GM11168 (cell line): Measurements from ENCODE around the gene ARHGEF10L.

Experiments
- in situ Hi-C: fragments of 300-500 bp; cut with MboI; formaldehyde crosslinking; loops from one replicate; pipeline ENCODE4 v1.12.0; 2022; ENCODE audit warnings: low sequenced_read_pairs; ENCODE audit not compliant: unreplicated experiment

ARHGEF10L gene

DNA sequence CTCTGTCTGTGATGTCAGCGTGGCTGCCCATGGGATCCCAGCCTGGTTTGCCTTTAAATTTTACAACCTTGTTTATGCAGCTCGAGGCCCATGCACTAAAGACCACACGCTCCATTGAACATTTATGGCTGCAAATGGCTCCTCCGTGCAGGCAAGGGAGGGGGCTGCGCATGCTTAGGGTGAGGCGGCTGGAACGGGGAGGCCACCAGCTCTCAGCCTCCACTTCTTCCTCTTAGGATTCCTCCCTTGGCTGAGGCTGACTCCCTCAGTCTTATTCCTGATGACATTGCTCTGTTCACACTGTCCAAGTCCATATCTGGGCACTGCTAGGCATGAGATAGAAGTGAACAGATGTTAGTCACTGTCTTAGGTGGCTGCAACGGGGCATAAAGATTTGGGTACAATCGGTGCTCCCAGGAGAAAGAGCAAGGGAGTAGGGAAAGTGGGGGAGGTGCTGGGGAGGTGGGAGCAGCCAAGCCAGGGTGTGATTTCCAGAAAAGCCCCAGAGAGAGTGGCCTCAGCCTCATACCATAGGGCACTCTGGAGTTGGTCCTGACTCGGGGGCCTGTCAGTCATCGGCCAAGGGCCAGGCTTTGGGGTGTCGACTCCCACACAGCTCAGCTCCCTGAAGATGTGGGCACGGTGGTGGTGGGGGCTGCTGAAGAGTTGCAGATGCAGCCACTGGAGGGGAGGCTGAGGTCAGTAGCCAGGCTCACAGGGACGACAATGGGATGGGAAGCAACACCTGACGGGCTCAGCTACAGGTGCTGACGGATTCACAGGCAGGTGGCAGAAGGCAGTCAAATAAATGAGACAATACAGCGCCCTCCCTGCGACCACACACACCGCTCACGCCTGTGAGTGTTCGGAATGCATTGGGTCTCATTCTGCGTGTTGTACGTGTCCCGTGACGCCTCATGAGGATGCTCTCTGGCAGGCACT lies 178.4 kb downstream of the ARHGEF10L start:
- in situ Hi-C loops = no loop called here

GRCh38 chr1:17719874-17720273 lies 180.4 kb downstream of the ARHGEF10L start:
- in situ Hi-C loops = no loop called here

DNA sequence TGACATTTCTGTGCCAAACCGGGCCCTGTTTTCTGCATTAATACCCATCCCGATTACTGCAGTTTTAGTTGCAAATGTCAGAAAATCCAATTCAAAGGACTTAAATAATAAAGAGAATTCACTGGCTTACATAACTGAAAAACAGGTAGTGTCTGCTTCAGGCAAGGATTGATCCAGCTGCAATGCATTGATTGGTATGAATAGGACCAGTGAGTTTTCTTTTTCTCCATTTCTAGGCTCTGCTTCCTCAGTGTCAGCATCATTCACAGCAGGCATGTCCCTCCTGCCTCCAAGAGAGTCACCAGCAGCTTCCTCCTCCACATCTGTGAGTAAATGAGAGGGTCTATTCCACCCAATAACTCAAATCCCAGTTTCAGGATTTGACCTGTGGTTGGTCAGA lies 181.9 kb downstream of the ARHGEF10L start:
- in situ Hi-C loops = no loop called here

GRCh38 chr1:17723684-17724083 lies 184.2 kb downstream of the ARHGEF10L start:
- in situ Hi-C loops = no loop called here

GRCh38 chr1:17724150-17724549 lies 184.7 kb downstream of the ARHGEF10L start:
- in situ Hi-C loops = no loop called here

DNA sequence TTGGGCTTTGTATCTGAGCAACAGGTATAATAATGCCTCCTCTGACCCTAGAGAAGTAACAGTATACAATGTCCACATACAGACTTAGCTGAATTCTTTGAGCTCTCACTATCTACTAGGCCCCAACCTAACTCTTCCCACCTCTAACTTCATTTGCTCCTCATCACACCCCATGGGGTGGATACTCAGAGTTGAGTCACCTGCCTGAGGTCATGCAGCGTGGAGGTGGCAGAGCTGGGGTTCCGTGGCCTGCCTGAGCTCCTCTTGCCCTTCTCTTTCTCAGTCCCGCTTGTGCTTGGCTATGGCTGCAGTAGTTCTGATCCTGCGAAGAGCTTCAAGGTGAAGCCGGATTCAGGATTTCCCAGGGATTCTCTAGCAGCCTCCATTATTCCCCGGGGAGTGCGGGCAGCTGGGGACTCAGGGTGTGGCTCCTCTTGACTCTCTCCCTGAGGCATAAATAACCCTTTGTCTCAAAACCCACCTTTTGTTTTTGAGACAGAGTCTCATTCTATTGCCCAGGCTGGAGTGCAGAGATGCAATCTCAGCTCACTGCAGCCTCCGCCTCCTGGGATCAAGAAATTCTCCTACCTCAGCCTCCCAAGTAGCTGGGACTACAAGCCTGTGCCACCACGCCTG lies 185.7 kb downstream of the ARHGEF10L start:
- in situ Hi-C loops = no loop called here

DNA sequence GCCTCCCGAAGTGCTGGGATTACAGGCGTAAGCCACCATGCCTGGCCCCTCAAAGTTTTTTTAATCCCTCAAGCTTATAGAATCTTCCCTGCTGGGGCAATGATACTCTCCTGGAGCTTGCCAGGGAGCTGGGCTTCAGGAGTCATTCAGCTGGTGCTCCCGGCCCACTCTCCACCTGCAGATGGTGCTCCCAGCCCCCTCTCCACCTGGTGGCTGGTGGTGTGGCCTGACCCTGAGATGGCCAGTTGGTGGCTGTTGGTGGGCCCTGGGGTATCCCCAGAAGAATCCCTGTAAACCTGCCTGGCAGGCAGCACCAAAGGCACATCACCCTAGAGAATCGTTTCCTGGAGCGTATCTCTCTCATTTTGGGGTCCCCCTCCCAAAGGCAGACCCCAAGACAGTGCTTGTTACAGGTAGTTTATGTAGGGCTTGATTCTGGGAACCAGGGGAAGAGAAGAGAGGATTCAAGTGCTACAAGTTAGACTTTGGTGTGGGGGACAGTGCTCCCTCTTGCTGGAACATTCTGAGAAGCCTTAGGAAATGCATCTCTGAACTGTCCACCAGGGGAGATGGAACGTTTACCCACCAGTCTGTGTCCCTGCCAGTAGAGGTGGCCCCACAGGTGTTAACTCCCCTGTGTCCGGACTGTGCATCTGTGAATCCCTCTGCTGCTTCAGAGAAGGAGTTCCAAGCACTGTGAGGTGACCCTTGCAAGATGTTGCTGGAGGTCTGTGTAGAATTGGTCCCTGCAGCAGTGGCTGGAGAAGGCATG lies 186.5 kb downstream of the ARHGEF10L start:
- in situ Hi-C loops = no loop called here

DNA sequence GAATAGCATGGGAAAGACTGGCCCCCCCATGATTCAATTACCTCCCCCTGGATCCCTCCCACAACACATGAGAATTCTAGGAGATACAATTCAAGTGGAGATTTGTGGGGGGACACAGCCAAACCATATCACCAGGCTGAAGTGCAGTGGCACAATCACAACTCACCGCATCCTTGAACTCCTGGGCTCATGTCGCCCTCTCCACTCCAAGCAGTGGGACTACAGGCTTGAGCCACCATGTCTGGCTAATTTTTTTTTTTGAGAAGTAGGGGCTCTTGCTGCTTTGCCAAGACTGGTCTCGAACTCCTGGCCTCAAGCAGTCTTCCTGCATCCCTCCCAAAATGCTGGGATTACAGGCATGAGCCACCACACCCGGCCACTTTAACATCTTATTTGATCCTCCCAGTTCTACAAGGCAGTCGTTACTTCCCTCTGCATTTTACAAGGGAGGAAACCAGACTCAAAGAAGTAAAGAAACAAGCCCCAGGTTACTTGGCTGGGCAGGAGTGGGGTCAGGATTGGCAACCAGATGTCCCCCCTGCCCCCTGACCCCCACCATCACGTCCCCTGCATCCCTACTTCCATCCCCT lies 188.7 kb downstream of the ARHGEF10L start:
- in situ Hi-C loops = no loop called here

DNA sequence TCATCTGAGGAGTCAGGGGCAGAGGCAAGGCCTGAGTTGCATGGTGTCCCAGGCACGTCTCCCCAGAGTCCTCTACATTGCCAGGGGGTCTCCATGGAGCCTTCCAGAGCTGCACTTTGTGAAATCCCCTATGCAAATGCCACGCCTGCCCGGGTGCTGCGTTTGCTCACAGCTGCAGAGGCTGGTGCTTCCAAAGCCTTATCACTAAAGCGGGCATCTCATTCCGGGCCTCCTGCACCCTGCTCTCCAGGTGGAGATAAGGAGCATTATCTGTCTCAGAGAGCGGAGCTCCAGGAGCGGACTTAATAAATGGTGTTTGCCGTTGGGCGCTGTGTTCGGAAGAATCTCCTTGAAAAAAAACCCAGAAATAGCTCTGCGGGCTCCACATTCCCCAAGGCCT lies 189.8 kb downstream of the ARHGEF10L start:
- in situ Hi-C loops = no loop called here

DNA sequence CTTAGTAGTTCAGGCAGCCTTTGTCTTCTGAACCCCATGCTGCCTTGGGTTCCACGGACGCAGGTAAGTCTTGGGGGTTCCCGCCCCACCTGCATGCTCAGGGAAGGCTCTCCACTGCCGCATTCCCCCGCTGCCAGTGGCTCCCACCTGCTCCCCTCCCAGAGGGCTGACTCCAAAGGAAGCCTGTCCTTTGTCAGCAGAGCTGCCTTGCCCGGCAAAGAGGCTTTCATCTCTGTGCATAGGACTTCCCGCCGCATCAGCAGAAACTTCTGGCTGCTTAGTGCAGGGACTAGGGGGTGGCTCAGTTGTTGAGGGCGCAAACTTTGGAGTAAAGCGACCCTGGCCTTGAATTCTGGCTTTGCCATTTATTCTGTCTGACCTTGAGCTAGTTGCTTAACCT lies 190.4 kb downstream of the ARHGEF10L start:
- in situ Hi-C loops = no loop called here

GRCh38 chr1:17731460-17731859 lies 192.0 kb downstream of the ARHGEF10L start:
- in situ Hi-C loops = no loop called here

- in situ Hi-C loops = no loop called here
These were observed 193.0 kb downstream of the ARHGEF10L start for GRCh38 chr1:17732475-17732874.

DNA sequence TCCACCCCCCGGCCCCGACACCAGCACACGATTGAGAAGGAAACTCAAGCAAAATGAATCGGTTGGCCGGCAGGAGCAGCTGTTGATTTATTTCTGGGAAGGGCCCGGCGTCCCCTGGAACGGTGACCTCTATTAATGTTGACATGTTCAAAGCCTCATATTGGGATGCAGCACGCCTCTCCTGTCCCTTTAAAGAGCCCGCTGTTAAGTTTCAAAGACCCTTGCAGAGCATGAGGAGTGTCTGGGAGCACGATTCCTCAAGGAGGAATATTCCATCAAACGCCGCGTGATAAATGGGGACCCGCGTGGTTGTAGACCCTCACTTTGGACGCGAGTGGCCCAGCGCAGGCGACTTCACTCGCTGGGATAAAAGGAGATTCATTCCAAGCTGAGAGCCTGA lies 194.2 kb downstream of the ARHGEF10L start:
- in situ Hi-C loops = no loop called here

DNA sequence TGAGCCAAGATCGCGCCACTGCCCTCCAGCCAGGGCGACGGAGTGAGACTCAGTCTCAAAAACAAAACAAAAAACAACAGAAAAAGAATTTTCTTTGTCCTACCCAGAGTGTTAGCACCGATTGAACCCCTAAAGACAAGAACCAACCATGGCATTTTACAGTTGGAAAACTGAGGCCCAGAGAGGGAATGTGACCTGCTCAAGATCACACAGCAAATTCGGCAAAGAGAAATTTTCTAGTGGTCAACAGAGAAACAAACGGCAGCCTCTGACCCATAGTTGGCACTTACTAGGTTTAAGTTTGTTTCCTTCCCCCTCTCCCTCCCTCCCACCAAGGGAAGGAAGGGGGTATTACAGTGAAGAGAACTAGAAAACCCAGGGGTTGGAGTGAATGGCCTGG lies 195.1 kb downstream of the ARHGEF10L start:
- in situ Hi-C loops = no loop called here

DNA sequence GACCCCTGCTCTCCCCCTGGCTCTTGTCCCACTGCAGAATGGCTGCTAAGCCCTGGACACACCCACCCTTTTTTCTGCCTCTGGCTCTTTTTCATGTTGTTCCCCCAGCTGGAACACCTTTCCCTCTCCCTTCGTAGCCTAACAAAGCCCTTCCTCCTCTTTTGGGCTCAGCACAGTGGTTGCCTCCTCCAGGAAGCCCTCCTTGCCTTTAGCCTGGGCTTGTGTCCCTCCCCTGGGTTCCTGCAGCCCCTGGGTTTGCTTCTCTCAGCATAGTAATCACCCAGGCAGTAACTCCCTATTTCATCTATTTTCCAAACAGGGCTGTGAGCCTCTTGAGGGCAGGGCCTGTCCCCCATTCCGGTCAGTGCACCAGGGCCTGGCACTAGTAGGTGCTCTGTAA lies 195.8 kb downstream of the ARHGEF10L start:
- in situ Hi-C loops = no loop called here

DNA sequence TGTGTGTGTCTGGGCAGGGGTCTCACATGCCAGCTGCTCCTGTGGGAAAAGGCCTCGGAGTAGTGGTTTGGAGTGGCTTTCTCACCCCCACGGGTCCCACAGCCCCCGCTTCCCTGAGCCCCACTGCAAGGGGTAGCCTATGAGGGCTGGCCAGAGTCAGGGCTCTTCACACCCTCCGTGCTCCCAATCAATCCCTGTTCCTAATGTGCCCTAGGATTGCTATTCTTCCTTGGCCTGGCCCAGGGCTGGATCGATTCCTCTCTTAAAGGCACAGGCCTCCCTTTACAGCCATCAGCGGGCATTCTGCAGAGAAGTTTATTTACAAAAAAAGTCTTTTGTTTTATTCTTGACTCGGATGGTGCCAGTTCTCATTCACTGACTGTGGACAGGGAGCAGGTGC lies 196.3 kb downstream of the ARHGEF10L start:
- in situ Hi-C loops = no loop called here

DNA sequence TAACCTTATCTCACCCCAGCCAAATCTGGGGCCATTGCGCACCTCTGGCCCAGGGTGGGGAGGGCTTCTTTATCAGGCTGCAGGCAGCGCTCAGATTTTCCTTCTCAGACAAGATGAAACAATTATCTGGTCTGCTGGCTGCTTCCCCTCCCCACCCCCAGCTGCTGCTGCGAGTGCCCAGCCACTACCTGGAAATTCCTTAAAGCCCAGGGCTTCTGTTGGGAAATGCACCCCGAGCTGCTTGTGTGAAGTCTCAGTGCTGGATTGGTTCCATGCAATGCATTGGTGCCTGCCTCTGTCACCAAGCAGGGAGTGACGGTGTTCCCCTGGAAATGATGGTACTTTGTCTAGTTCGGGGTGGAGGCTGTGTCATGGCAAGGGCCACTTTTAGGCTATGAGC lies 197.1 kb downstream of the ARHGEF10L start:
- in situ Hi-C loops = no loop called here

DNA sequence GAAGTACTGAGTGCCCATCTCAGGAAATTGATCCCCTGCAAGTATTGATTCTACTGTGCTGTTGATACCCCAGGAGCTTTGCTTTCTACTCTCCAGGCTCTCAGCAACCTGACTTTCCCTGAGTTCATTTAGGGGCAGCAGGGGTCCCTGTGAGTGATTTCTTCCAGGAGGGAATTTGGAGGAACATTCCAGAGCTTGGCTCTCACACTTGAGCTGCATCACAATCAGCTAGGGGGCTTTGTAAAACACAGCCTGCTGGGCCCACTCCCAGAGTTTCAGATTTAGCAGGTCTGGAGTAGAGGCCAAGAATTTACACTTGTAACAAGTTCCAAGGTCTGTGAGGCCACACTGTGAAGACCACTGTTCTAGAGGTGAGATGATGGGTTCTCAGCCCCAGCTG lies 199.6 kb downstream of the ARHGEF10L start:
- in situ Hi-C loops = no loop called here

- in situ Hi-C loops = no loop called here
These were observed 201.6 kb downstream of the ARHGEF10L start for GRCh38 chr1:17741052-17741451.

DNA sequence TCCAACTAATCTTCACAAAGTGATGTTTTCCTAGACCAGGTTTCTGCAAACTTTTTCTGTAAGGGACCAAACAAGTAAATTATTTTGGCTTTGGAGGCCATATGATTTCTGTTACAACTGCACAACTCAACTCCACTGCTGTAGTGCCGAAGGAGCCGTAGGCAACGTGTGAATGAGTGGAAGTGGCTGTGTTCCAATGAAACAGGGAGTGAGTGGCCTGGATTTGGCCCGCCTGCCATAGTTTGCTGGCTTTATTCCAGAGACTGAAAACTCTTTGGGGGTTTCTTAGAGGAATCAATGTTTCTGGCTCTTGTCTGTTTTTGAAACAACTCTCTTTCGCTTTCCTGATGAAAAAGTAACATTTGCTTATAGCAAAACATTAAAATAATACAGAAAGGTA lies 203.1 kb downstream of the ARHGEF10L start:
- in situ Hi-C loops = no loop called here
